GM18907 (cell line): ENCODE measurements around the gene CTNND2.

Source experiments
- ATAC-seq: cut with Tn5 transposase; IDR thresholded peaks from one replicate; pipeline ENCODE4 v1.9.1; 2021; ENCODE audit warnings: mild to moderate bottlenecking, moderate library complexity; ENCODE audit not compliant: unreplicated experiment

CTNND2 gene

GRCh38 chr5:11531811-11532555, 372.3 kb downstream of the CTNND2 start:
- ATAC-seq: no peak

DNA sequence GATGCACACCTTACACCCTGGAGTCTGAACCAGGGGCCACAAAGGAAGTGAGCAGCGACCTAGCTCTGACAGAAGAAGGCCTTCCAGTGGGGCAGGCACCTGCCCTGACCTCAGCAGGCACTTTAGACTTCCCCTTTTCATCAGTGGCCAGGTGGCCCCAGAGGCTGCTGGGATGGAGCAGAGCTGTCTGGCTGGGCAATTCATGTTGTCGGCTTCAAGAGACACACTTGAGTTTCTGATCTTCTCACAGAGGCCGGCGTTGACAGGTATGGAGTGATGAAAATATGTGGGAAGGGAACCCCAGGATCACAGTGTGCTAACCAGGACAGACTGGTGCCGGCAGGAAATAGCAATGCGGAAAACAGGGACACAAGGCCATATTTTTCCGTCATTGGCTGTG, 375.5 kb downstream of the CTNND2 start:
- ATAC-seq: no peak

DNA sequence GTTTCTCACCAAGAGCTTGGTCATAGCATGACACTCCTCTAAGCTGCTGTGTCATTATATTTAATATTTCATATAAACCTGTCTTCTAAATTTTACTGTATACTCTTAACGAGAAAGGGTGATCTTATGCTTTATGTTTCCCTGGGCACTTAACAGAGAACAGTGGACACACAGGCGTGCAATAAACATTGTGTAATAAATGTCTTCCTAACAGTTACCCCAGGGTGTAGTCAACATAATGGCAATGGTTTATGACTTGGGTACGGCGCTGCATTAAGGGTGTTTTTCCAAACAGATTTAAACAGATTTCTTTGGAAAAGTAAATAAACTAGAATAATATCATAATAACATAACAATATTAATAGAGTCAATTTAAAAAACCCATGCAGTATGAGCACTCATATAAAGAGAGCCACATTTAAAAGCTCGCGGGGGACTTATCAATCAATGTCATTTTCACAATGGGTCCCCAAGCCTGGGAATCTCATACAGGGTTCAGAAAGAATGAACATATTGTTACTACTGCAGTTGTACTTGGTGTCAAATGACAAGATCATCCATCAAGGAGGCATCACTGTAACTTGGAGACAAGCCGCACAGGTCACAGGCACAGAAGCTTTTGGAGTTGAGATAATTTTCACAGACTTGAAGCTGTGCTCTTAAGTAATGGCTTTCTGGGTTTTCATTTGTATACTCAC, 376.4 kb downstream of the CTNND2 start:
- no peak for ATAC-seq

GRCh38 chr5:11525020-11525419, 379.2 kb downstream of the CTNND2 start:
- no peak for ATAC-seq

GRCh38 chr5:11524188-11524587, 380.1 kb downstream of the CTNND2 start:
- ATAC-seq: no peak

DNA sequence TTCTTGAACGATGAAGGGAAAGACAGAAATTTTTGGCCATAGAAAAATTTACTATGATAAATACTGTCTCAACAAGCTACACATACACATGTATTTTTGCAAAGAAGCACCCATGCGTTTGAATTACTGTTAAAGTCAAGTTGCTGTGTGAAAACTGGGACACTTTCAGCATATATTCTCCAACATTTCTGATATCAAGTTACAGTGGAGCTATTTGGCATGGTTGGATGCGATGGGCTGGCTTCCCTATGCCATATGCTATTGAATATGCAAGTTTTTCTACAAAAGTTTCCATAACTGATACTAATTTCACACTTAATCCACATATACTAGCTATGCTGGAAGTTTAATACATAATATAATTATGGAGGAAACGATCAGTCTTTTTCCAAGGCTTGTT, 381.4 kb downstream of the CTNND2 start:
- ATAC-seq: no peak

- ATAC-seq: no peak
These were observed 383.9 kb downstream of the CTNND2 start for GRCh38 chr5:11520241-11520930.

DNA sequence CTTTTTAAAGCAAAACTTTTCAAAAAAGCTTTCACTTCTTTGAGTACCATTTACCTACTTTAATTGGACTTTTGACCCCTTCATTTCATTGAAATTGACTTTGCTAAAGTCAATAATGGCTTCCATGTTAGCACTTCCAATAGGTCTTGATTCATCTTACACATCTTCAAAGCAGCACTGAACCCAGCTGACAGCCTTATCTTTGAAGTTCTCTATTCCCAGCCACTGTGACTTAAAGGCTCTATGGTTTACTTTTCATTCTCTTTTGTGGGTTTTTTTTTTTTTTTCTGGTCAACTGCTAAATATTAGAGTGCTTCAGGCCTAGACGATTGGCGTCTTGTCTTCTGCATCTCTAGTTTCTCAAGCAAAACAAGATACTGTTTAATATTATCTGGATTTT, 385.0 kb downstream of the CTNND2 start:
- ATAC-seq: no peak

DNA sequence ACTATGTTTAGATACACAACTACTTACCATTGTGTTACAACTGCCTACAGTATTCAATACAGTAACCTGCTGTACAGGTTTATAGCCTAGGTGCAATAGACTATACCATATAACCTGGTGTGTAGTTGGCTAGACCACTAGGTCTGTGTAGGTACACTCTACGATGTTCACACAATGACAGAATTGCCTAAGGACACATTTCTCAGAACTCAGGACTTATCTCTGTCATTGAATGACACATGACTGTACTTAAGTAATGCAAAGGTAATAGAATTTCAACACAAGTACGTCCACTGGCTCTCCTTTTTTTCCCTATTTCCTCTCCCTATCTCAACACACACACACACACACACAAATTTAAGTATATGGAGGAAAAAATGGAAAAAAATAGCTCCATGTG, 385.6 kb downstream of the CTNND2 start:
- no peak for ATAC-seq

DNA sequence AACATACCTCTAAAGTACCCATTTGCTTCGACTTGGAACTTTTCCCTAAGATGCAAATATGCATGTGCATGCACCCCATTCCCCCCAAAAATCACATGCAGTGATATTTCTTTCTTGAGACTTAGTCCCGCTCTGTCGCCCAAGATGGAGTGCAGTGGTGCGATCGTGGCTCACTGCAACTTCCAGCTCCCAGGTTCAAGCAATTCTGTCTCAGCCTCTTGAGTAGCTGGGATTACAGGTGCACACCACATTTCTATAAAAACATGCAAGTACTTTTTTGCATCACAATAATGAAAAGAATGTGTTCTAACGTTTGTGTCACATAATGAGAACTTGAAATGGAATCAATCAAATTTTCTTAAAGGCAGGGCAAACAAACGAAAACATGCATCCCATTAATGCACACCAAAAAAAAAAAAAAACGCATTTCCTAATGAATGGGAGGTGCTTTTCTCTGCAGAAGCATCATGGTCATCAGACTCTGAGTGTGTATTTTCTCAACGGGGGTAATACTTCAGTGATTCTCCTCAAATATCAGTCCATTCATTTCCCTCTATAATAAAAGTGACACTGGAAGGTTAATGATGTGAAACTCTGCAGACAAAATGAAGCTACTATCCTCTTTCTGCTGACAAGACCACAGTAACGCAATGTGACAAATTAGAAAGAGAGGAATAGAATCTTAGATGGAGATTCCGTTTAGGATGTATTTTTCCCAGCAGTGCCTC, 389.4 kb downstream of the CTNND2 start:
- no peak for ATAC-seq

DNA sequence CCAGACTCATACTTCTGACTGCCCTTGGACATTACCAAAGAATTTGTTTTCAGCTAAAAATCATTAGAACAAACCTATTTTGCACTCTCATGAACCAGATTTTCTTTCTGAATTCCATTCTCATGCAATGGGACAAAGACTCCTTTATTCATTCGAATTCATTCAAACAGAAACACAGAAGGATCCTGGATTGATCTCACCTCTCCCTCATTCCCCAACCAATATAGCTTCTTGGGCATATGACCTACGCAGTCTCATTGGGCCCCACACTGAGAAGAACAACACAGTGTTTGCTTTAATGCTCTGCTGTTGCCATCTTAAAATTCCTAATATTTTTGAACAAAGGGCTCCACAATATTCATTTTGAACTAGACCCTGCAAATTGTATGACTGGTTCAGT, 392.4 kb downstream of the CTNND2 start:
- ATAC-seq: no peak

GRCh38 chr5:11510889-11511288, 393.4 kb downstream of the CTNND2 start:
- ATAC-seq: no peak

DNA sequence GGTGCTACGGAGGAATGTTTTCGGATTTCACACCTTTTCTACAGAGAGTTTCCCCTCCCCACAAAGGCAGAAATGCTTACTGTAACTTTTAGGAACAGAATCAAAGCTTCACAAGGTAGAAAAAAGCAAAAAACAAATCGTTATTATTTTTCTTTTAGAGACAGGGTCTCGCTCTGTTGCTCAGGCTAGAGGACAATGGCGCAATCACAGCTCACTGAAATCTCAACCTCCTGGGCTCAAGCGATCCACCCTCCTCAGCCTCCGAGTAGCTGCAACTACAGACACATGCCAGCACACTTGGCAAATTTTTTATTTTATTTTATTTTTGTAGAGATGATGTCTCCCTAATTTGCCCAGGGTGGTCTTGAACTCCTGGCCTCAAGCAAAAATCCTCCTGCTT, 394.5 kb downstream of the CTNND2 start:
- ATAC-seq: no peak

- no peak for ATAC-seq
These were observed 396.9 kb downstream of the CTNND2 start for GRCh38 chr5:11507156-11507910.

- no peak for ATAC-seq
These were observed 399.4 kb downstream of the CTNND2 start for GRCh38 chr5:11504886-11505193.

GRCh38 chr5:11504065-11504885, 400.0 kb downstream of the CTNND2 start:
- no peak for ATAC-seq

GRCh38 chr5:11502783-11503182, 401.5 kb downstream of the CTNND2 start:
- no peak for ATAC-seq

GRCh38 chr5:11497651-11498050, 406.6 kb downstream of the CTNND2 start:
- no peak for ATAC-seq

- no peak for ATAC-seq
These were observed 408.0 kb downstream of the CTNND2 start for GRCh38 chr5:11496137-11496719.

DNA sequence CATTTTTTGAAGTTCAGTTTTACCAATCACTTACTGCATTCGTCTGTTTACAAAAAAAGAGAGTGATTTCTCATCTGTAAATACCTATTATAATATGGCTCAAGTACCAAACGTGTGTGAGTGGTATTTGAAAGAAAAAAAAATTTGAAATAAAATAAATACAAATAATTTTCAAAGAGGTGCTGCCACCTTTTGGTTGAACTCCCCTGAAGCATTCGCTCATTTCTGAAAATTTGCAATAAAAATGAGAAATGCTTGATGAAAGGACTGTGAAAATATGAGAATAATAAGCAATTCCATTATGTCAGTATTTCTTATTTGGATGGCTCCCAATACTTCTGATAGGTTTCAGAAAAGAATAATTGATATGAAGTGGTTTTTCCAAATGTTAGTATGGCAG, 409.9 kb downstream of the CTNND2 start:
- ATAC-seq: no peak
